HEK293 (cell line): ENCODE results near the gene FHL1.
"Not testable (repeated sequence)": the region's sequence is repeated elsewhere in the genome, so short reads cannot be mapped to it uniquely, and the experiment has no call there.

ENCODE experiments used
- CTCF ChIA-PET: fragments of 350-600 bp; formaldehyde crosslinking; extraction: SDS; loops from one replicate; lab custom pipeline; 2021; ENCODE audit warnings: antibody characterized with exemption; lab: Yijun Ruan, JAX
- POLR2A ChIA-PET: fragments of 300-600 bp; formaldehyde crosslinking; extraction: SDS; loops from one replicate; lab custom pipeline; 2020; ENCODE audit warnings: antibody characterized with exemption, inconsistent platforms; lab: Yijun Ruan, JAX
- H3K27ac ChIP-seq: fragments of 200-500 bp; sonication (Bioruptor generic); 2 replicates; pipeline ENCODE4 v1.5.1; 2014; ENCODE audit warnings: low read depth, low read length, control low read depth, inconsistent platforms; ENCODE audit errors: extremely low read depth
- H3K36me3 ChIP-seq, 2 experiments: fragments of 200-500 bp in 1 of 2; sonication (Bioruptor generic) in 1 of 2; 1 replicate in 1 of 2; 2 replicates in 1 of 2; pipeline ENCODE4 v1.5.1; 2014 to 2017; ENCODE audit warnings: inconsistent platforms in 2 of 2, low read length in 2 of 2; ENCODE audit not compliant: control insufficient read depth in 2 of 2, insufficient read depth in 1 of 2
- H3K4me1 ChIP-seq: fragments of 200-500 bp; sonication (Bioruptor generic); 2 replicates; pipeline ENCODE4 v1.5.1; 2014; ENCODE audit warnings: mild to moderate bottlenecking, low read length, inconsistent platforms; ENCODE audit not compliant: control insufficient read depth, insufficient read depth
- H3K4me3 ChIP-seq: 2 replicates; pipeline ENCODE4 v1.5.1; 2011; ENCODE audit warnings: low read depth, mild to moderate bottlenecking, control low read depth, low read length, moderate library complexity
- H3K9me3 ChIP-seq: fragments of 200-500 bp; sonication (Bioruptor generic); 2 replicates; pipeline ENCODE4 v1.5.1; 2014; ENCODE audit warnings: low read depth, low read length, inconsistent platforms; ENCODE audit not compliant: control insufficient read depth, insufficient read depth
- GLIS2 ChIP-seq: fragments of 450-650 bp; formaldehyde crosslinking; IDR thresholded peaks from 2 replicates; pipeline ENCODE4 v1.5.1; 2016; ENCODE audit warnings: missing biosample characterization, missing genetic modification characterization
- MEIS1 ChIP-seq: sonication (generic); formaldehyde crosslinking; IDR thresholded peaks from 2 replicates; pipeline ENCODE4 v1.8.1; 2022; ENCODE audit warnings: missing genetic modification reagents, mild to moderate bottlenecking, borderline replicate concordance
- OVOL3 ChIP-seq: fragments of 450-650 bp; formaldehyde crosslinking; IDR thresholded peaks from 2 replicates; pipeline ENCODE4 v1.5.1; 2016; ENCODE audit warnings: missing biosample characterization, missing genetic modification characterization
- ZIC2 ChIP-seq: fragments of 450-650 bp; formaldehyde crosslinking; IDR thresholded peaks from 2 replicates; pipeline ENCODE4 v1.5.1; 2016; ENCODE audit warnings: missing biosample characterization, missing genetic modification characterization
- ZNF121 ChIP-seq: fragments of 450-650 bp; formaldehyde crosslinking; IDR thresholded peaks from 2 replicates; pipeline ENCODE4 v1.5.1; 2016; ENCODE audit warnings: missing biosample characterization, missing genetic modification characterization
- ZNF146 ChIP-seq: fragments of 450-650 bp; formaldehyde crosslinking; IDR thresholded peaks from 2 replicates; pipeline ENCODE4 v1.5.1; 2016; ENCODE audit warnings: missing biosample characterization, missing genetic modification characterization
- ZNF391 ChIP-seq: fragments of 450-650 bp; formaldehyde crosslinking; IDR thresholded peaks from 2 replicates; pipeline ENCODE4 v1.5.1; 2016; ENCODE audit warnings: low read depth, missing biosample characterization, missing genetic modification characterization, borderline replicate concordance
- ZNF404 ChIP-seq: fragments of 450-650 bp; formaldehyde crosslinking; IDR thresholded peaks from 2 replicates; pipeline ENCODE4 v1.5.1; 2017; ENCODE audit warnings: missing biosample characterization, missing genetic modification characterization
- ZNF776 ChIP-seq: fragments of 450-650 bp; formaldehyde crosslinking; IDR thresholded peaks from 2 replicates; pipeline ENCODE4 v1.5.0; 2017; ENCODE audit warnings: missing biosample characterization, missing genetic modification characterization, borderline replicate concordance
- ZNF791 ChIP-seq: fragments of 450-650 bp; formaldehyde crosslinking; IDR thresholded peaks from 2 replicates; pipeline ENCODE4 v1.5.1; 2016; ENCODE audit warnings: missing biosample characterization, missing genetic modification characterization
- TF ChIP-seq, protein P1 (sequence below): fragments of 450-650 bp; formaldehyde crosslinking; IDR thresholded peaks from 2 replicates; pipeline ENCODE4 v1.5.1; 2016; ENCODE audit warnings: missing biosample characterization, missing genetic modification characterization, borderline replicate concordance
- TF ChIP-seq, protein P2 (sequence below): fragments of 450-650 bp; formaldehyde crosslinking; IDR thresholded peaks from 2 replicates; pipeline ENCODE4 v1.5.1; 2016; ENCODE audit warnings: missing biosample characterization, missing genetic modification characterization
- TF ChIP-seq, protein P3 (sequence below): IDR thresholded peaks from 2 replicates; pipeline ENCODE4 v1.6.1; 2011; ENCODE audit warnings: mild to moderate bottlenecking, low read depth, low read length, borderline replicate concordance
- TF ChIP-seq, protein P4 (sequence below): fragments of 450-650 bp; formaldehyde crosslinking; IDR thresholded peaks from 2 replicates; pipeline ENCODE4 v1.5.1; 2016; ENCODE audit warnings: missing biosample characterization, missing genetic modification characterization
- TF ChIP-seq, protein P5 (sequence below): fragments of 450-650 bp; formaldehyde crosslinking; conservative IDR thresholded peaks from 2 replicates; pipeline ENCODE4 v1.5.1; 2016; ENCODE audit warnings: low read depth, missing biosample characterization, missing genetic modification characterization
- TF ChIP-seq, protein P6 (sequence below): fragments of 450-650 bp; formaldehyde crosslinking; IDR thresholded peaks from 2 replicates; pipeline ENCODE4 v1.5.1; 2016; ENCODE audit warnings: missing biosample characterization, missing genetic modification characterization
- TF ChIP-seq, protein P7 (sequence below): fragments of 450-650 bp; formaldehyde crosslinking; IDR thresholded peaks from 2 replicates; pipeline ENCODE4 v1.5.1; 2016; ENCODE audit warnings: missing biosample characterization, missing genetic modification characterization

The FHL1 gene

DNA sequence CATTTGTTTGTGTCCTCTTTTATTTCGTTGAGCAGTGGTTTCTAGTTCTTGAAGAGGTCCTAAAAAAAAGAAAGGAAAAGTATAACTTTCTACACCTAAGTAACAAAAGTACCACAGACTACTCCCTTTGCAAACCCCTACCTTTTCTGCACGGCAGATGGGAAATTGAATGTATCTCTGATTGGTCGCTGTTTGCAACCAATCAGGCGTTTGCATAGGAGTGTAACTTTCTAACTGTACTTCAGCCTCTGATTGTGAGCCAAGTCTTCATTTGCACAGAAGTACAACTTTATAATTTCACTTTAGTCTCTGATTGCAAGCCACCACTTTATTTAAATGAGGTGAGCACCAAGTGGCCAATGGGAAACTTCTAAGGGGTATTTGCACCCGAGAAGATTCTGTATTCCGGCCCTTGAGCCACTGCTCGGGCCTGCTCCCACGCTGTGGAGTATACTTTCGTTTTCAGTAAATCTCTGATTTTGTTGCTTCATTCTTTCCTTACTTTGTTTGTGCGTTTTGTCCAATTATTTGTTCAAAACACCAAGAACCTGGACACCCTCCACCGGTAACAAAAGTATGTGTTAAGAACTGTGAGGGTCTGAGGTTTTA is 40.3 kb upstream of the FHL1 start (continued):
- TF ChIP-seq, protein P1, sequence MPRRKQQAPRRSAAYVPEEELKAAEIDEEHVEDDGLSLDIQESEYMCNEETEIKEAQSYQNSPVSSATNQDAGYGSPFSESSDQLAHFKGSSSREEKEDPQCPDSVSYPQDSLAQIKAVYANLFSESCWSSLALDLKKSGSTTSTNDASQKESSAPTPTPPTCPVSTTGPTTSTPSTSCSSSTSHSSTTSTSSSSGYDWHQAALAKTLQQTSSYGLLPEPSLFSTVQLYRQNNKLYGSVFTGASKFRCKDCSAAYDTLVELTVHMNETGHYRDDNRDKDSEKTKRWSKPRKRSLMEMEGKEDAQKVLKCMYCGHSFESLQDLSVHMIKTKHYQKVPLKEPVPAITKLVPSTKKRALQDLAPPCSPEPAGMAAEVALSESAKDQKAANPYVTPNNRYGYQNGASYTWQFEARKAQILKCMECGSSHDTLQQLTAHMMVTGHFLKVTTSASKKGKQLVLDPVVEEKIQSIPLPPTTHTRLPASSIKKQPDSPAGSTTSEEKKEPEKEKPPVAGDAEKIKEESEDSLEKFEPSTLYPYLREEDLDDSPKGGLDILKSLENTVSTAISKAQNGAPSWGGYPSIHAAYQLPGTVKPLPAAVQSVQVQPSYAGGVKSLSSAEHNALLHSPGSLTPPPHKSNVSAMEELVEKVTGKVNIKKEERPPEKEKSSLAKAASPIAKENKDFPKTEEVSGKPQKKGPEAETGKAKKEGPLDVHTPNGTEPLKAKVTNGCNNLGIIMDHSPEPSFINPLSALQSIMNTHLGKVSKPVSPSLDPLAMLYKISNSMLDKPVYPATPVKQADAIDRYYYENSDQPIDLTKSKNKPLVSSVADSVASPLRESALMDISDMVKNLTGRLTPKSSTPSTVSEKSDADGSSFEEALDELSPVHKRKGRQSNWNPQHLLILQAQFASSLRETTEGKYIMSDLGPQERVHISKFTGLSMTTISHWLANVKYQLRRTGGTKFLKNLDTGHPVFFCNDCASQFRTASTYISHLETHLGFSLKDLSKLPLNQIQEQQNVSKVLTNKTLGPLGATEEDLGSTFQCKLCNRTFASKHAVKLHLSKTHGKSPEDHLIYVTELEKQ: no peak
- TF ChIP-seq ZNF776 (tag by site-specific recombination): no peak
- TF ChIP-seq, protein P2, sequence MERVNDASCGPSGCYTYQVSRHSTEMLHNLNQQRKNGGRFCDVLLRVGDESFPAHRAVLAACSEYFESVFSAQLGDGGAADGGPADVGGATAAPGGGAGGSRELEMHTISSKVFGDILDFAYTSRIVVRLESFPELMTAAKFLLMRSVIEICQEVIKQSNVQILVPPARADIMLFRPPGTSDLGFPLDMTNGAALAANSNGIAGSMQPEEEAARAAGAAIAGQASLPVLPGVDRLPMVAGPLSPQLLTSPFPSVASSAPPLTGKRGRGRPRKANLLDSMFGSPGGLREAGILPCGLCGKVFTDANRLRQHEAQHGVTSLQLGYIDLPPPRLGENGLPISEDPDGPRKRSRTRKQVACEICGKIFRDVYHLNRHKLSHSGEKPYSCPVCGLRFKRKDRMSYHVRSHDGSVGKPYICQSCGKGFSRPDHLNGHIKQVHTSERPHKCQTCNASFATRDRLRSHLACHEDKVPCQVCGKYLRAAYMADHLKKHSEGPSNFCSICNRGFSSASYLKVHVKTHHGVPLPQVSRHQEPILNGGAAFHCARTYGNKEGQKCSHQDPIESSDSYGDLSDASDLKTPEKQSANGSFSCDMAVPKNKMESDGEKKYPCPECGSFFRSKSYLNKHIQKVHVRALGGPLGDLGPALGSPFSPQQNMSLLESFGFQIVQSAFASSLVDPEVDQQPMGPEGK: no peak

DNA sequence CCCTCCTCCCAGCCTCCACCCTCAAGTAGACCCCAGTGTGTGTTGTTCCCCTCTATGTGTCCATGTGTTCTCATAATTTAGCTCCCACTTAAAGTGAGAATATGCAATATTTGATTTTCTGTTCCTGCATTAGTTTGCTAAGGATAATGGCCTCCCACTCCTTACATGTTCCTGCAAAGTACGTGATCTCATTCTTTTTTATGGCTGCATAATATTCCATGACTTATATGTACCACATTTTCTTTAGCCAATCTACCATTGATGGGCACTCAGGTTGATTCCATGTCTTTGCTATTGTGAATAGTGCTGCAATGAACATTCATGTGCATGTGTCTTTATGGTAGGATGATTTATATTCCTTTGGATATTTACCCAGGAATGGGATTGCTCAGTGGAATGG is 38.4 kb upstream of the FHL1 start:
- H3K36me3 ChIP-seq, POLR2A ChIA-PET, H3K27ac ChIP-seq, H3K4me3 ChIP-seq, H3K4me1 ChIP-seq, H3K9me3 ChIP-seq, CTCF ChIA-PET: not testable (repeated sequence)
- peak; percentile 86 for TF ChIP-seq ZNF146 (tag by site-specific recombination)

DNA sequence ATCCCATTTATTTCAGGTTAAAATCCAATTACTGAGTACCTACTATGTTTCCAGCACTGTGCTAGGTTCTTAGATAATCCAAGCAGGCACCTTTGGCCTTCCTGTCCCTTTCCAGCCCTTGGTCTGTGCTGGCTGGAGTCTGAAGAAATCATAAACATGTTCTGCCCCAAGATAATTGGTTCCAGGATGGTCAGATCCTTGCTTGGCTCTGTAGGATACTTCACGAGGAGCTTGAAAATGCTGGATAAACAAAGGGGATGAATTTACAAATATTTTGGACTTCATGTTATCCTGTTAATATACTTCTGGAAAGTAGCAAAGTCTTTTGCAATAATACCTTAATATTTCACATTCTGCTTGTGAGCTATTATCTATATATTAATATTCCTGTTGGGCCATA is 35.0 kb upstream of the FHL1 start:
- CTCF ChIA-PET: interaction anchor here (0.6 kb wide), 1 partner anchor 118 kb away, joined by 3 read pairs; no protein-coding TSS in a partner anchor
- POLR2A ChIA-PET: no interaction called here
- TF ChIP-seq, protein P3, sequence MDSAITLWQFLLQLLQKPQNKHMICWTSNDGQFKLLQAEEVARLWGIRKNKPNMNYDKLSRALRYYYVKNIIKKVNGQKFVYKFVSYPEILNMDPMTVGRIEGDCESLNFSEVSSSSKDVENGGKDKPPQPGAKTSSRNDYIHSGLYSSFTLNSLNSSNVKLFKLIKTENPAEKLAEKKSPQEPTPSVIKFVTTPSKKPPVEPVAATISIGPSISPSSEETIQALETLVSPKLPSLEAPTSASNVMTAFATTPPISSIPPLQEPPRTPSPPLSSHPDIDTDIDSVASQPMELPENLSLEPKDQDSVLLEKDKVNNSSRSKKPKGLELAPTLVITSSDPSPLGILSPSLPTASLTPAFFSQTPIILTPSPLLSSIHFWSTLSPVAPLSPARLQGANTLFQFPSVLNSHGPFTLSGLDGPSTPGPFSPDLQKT: no peak
- TF ChIP-seq OVOL3 (tag by site-specific recombination) (no peak), ZNF391 (tag by site-specific recombination) (no peak), ZIC2 (tag by site-specific recombination) (no peak), ZNF791 (tag by site-specific recombination) (no peak), GLIS2 (no peak), ZNF404 (no peak), ZNF121 (tag by site-specific recombination) (no peak), MEIS1 (CRISPR knock-in tag) (no peak)
- TF ChIP-seq, protein P4, sequence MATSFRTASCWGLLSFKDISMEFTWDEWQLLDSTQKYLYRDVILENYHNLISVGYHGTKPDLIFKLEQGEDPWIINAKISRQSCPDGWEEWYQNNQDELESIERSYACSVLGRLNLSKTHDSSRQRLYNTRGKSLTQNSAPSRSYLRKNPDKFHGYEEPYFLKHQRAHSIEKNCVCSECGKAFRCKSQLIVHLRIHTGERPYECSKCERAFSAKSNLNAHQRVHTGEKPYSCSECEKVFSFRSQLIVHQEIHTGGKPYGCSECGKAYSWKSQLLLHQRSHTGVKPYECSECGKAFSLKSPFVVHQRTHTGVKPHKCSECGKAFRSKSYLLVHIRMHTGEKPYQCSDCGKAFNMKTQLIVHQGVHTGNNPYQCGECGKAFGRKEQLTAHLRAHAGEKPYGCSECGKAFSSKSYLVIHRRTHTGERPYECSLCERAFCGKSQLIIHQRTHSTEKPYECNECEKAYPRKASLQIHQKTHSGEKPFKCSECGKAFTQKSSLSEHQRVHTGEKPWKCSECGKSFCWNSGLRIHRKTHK (tag by site-specific recombination): no peak
- TF ChIP-seq, protein P5, sequence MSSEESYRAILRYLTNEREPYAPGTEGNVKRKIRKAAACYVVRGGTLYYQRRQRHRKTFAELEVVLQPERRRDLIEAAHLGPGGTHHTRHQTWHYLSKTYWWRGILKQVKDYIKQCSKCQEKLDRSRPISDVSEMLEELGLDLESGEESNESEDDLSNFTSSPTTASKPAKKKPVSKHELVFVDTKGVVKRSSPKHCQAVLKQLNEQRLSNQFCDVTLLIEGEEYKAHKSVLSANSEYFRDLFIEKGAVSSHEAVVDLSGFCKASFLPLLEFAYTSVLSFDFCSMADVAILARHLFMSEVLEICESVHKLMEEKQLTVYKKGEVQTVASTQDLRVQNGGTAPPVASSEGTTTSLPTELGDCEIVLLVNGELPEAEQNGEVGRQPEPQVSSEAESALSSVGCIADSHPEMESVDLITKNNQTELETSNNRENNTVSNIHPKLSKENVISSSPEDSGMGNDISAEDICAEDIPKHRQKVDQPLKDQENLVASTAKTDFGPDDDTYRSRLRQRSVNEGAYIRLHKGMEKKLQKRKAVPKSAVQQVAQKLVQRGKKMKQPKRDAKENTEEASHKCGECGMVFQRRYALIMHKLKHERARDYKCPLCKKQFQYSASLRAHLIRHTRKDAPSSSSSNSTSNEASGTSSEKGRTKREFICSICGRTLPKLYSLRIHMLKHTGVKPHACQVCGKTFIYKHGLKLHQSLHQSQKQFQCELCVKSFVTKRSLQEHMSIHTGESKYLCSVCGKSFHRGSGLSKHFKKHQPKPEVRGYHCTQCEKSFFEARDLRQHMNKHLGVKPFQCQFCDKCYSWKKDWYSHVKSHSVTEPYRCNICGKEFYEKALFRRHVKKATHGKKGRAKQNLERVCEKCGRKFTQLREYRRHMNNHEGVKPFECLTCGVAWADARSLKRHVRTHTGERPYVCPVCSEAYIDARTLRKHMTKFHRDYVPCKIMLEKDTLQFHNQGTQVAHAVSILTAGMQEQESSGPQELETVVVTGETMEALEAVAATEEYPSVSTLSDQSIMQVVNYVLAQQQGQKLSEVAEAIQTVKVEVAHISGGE (tag by site-specific recombination): no peak
- TF ChIP-seq, protein P6, sequence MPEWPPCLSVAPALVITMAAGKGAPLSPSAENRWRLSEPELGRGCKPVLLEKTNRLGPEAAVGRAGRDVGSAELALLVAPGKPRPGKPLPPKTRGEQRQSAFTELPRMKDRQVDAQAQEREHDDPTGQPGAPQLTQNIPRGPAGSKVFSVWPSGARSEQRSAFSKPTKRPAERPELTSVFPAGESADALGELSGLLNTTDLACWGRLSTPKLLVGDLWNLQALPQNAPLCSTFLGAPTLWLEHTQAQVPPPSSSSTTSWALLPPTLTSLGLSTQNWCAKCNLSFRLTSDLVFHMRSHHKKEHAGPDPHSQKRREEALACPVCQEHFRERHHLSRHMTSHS (tag by site-specific recombination): no peak
- TF ChIP-seq, protein P7, sequence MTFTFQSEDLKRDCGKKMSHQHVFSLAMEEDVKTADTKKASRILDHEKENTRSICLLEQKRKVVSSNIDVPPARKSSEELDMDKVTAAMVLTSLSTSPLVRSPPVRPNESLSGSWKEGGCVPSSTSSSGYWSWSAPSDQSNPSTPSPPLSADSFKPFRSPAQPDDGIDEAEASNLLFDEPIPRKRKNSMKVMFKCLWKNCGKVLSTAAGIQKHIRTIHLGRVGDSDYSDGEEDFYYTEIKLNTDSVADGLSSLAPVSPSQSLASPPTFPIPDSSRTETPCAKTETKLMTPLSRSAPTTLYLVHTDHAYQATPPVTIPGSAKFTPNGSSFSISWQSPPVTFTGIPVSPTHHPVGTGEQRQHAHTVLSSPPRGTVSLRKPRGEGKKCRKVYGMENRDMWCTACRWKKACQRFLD (tag by site-specific recombination): no peak
- Histone ChIP-seq H3K36me3 (no peaks in the 10 kb centered on the region), H3K4me1 (no peaks in the 10 kb centered on the region), H3K9me3 (peaks cover 3% of the 10 kb centered on the region; the same call in 1 of the 2 replicates), H3K27ac (no peak overlapping the region), H3K4me3 (no peak overlapping the region)
